ENCODE measurements around the gene PITPNM2.

DNA sequence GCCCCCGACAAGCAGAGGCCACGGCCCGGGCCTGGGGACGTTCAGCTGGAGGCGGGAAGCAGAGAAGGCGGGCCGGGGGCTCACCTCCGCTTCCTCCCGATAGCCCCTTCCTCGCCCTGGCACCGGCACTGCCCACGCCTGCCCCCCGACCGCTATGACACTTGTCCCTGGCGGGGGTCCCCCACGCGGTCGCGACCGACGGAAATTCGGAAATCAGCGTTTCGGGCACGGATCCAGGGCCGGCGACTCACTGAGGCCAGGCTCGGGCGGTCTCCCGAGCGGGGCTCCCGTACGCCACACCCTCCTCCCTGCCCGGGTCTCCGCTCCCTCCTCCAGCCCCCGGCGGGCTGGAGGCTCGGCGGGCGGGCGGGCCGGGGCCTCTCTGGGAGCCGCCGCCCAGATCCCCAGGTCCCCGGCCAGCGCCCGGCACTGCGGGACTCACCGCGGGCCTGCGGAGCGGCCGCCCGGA is 581 bp downstream of the PITPNM2 start:
- TF ChIP-seq EZH2 (IDR thresholded peaks at IDR 0.05; ENCODE audit: low read length, missing control alignments): no peak
- TF ChIP-seq, protein P1, sequence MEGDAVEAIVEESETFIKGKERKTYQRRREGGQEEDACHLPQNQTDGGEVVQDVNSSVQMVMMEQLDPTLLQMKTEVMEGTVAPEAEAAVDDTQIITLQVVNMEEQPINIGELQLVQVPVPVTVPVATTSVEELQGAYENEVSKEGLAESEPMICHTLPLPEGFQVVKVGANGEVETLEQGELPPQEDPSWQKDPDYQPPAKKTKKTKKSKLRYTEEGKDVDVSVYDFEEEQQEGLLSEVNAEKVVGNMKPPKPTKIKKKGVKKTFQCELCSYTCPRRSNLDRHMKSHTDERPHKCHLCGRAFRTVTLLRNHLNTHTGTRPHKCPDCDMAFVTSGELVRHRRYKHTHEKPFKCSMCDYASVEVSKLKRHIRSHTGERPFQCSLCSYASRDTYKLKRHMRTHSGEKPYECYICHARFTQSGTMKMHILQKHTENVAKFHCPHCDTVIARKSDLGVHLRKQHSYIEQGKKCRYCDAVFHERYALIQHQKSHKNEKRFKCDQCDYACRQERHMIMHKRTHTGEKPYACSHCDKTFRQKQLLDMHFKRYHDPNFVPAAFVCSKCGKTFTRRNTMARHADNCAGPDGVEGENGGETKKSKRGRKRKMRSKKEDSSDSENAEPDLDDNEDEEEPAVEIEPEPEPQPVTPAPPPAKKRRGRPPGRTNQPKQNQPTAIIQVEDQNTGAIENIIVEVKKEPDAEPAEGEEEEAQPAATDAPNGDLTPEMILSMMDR (conservative IDR thresholded peaks at IDR 0.05 in 1 of 2, IDR thresholded peaks at IDR 0.05 in 1 of 2; ENCODE audit: low read depth in 1 of 2, low read length in 2 of 2): no peak

Measured in fibroblast of lung (primary cell).